Aorta (tissue), 5 donors: ENCODE data around the gene UNC13D. TPM values are rescaled to one million over a fixed set of nuclear protein-coding genes. Genes with fewer than 3 reads are reported as not detected.

Source experiments
- ATAC-seq: fragments of 200-7000 bp; cut with Tn5 transposase; one replicate; pipeline ENCODE4 v1.9.1; 2022; ENCODE audit warnings: moderate library complexity; ENCODE audit not compliant: low FRiP score
- DNase-seq, 2 donors: peaks; one replicate each; pipeline ENCODE4 v3.0.0-alpha.2; 2020
- H3K27ac ChIP-seq, 2 donors: one replicate each; pipeline ENCODE4 v1.5.1; 2013; ENCODE audit warnings: low read length in 2 of 2, mild to moderate bottlenecking in 2 of 2, moderate library complexity in 2 of 2, control low read depth in 1 of 2, inconsistent platforms in 1 of 2, low read depth in 1 of 2
- H3K27me3 ChIP-seq, 2 donors: one replicate each; pipeline ENCODE4 v1.6.1; 2013; ENCODE audit warnings: control low read depth in 1 of 2, low read length in 1 of 2, mild to moderate bottlenecking in 1 of 2, moderate library complexity in 1 of 2; ENCODE audit not compliant: insufficient read depth in 2 of 2, control insufficient read depth in 1 of 2
- H3K36me3 ChIP-seq, 2 donors: one replicate each; pipeline ENCODE4 v1.6.1; 2013; ENCODE audit warnings: control low read depth in 1 of 2, low read length in 1 of 2, mild to moderate bottlenecking in 1 of 2; ENCODE audit not compliant: insufficient read depth in 2 of 2, control insufficient read depth in 1 of 2
- H3K4me1 ChIP-seq, 2 donors: one replicate each; pipeline ENCODE4 v1.6.1; 2013; ENCODE audit warnings: low read length in 2 of 2, control low read depth in 1 of 2, mild to moderate bottlenecking in 1 of 2, moderate library complexity in 1 of 2; ENCODE audit not compliant: insufficient read depth in 2 of 2, control insufficient read depth in 1 of 2
- H3K4me3 ChIP-seq, 2 donors: one replicate each; pipeline ENCODE4 v1.5.1; 2013; ENCODE audit warnings: low read length in 2 of 2, control low read depth in 1 of 2, mild to moderate bottlenecking in 1 of 2
- H3K9me3 ChIP-seq: one replicate; pipeline ENCODE4 v1.6.1; 2013; ENCODE audit warnings: mild to moderate bottlenecking, low read length; ENCODE audit not compliant: control insufficient read depth
- WGBS, 2 donors: extraction: QIAGEN DNeasy Blood & Tissue Kit; methylation state at CpG; one replicate each; pipeline ENCODE4 v1.1.7; 2013; 5-methylcytosine and 5-hydroxymethylcytosine counted together
- intact Hi-C, 2 donors: fragments of 100-400 bp; cut with DNase I; formaldehyde crosslinking; loops; one replicate each; pipeline versions ENCODE4 v1.14.2 to v1.15.0; 2022
- polyA plus RNA-seq, 2 donors: library from polyadenylated mRNA; stranded (reverse); fragments of 200-250 nt; gene quantifications; one replicate each; pipeline ENCODE4 v1.2.3, GENCODE V29; 2013
- total RNA-seq, 2 donors: library from RNA; stranded (reverse); fragmentation: NEBNext Ultra II Directional; extraction: Animal tissue kit (Norgen Biotek cat#: 25700); gene quantifications; one replicate each; pipeline ENCODE4 v1.2.1, GENCODE V29; 2021
- donor health status: healthy with polysubstance abuse.
- donor health status: Bipolar disorder and iron deficiency.
- donor health status: DM: no; HTN: no; CAD: no.
- donor health status: DM: no; HTN: no; CAD: no.
- donor health status: DM: yes; HTN: yes; CAD: no.

UNC13D gene
- total and polyA plus RNA-seq, 4 donors = 3.8 to 23.1 (median 18.9) TPM

DNA sequence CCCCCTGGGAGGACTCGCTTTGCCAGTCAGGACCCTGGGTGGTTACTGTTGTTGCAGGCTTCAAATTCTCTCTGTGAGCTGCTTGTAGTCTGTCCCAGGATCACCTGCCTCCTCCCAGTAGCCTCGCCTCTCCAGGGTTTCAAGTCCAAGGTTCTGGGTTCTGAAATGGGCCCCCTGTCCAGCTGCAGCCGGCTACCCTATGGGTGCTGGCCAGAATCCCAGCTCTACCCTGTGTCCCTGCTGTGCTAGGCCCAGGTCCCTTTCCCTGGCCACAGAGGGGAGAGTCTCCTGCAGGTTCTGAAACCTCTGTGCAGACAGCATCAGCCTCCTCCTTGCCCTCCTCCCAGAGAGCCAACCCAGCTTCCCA lies 21.4 kb downstream of the UNC13D start:
- Histone ChIP-seq H3K27me3 (no peaks in the 10 kb centered on the region), H3K27ac (no peak overlapping the region), H3K4me1 (no peaks in the 10 kb centered on the region), H3K36me3 (peaks cover 0 to 8% of the 10 kb centered on the region in 2 donors), H3K4me3 (no peak overlapping the region), H3K9me3 (no peaks in the 10 kb centered on the region)
- no peak for DNase-seq
- intact Hi-C loops = no loop called here
- 61 to 63% methylated on average over 3 of the region's 3 CpGs for whole genome bisulfite sequencing, 2 donors
- no peak for ATAC-seq

DNA sequence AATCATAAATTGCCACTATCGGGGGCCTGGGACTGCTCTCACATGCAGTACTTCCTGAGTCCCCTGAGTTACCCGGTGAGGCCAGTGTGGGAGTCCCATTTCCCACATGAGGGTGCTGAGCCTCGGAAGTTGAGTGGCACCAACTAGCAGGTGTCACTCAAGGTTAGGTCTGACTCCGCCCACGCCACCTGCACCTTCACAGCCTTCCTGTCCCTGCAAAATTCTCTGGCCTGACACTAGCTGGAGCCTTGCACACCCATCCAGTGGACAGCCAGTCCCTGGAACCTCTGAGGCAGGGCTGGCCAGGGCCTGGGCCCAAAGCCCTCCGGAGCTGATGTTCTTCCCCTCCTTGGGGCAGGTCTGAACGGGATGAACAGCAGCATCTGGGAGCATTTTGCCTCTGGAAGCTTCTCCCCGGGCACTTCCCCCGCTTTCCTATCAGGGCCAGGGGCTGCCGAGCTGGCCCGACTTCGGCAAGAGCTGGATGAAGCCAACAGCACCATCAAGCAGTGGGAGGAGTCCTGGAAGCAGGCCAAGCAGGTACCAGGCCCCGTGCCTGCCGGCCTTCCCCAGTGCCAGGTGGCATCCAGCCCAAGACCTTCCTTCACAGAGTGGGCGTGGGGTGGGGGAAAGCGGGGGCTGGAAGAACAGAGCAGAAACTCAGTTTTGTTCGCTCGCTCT lies 21.9 kb downstream of the UNC13D start:
- no peaks in the 10 kb centered on the region for H3K4me1 ChIP-seq

DNA sequence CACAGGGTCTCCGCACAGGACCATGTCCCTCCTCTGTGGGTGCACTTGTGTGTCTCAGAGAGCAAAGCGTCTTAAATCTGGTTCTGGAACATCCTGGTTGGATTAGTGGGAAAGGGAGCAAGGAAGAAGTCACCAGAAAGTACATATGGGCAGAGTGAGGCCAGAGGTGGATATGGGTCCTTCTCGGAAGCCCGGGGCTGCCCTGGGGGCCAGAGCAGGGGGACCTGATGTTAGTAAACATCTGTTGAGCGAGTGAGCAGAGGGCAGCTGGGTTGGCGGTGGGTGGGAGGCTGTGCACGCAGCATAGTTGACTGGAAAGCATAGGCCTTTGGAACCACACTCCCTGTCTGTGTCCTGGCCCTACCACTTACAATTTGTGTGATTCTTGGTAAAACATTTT lies 22.7 kb downstream of the UNC13D start:
- intact Hi-C loops = no loop called here
- 89 to 95% methylated on average over 7 of the region's 7 CpGs for WGBS, 2 donors
- H3K36me3 ChIP-seq = peaks cover 0 to 8% of the 10 kb centered on the region in 2 donors
- H3K27me3 ChIP-seq = no peaks in the 10 kb centered on the region
- H3K27ac ChIP-seq = no peak overlapping the region
- H3K4me3 ChIP-seq = no peak overlapping the region
- no peaks in the 10 kb centered on the region for H3K4me1 ChIP-seq
- DNase-seq = no peak
- no peak for ATAC-seq
- no peaks in the 10 kb centered on the region for H3K9me3 ChIP-seq

More for the DNA sequence above, 21.9 kb downstream of the UNC13D start:
- H3K27me3 ChIP-seq = no peaks in the 10 kb centered on the region
- no peak overlapping the region for H3K4me3 ChIP-seq
- DNase-seq (peak in 1 of 2 donors; percentile 76), ATAC-seq (no peak)
- peak overlapping the region in 1 of 2 donors; percentile 3 for H3K27ac ChIP-seq
- no peaks in the 10 kb centered on the region for H3K9me3 ChIP-seq
- WGBS, 2 donors = 36% methylated on average over 18 of the region's 18 CpGs
- peaks cover 0 to 8% of the 10 kb centered on the region in 2 donors for H3K36me3 ChIP-seq
- intact Hi-C loops = no loop called here

DNA sequence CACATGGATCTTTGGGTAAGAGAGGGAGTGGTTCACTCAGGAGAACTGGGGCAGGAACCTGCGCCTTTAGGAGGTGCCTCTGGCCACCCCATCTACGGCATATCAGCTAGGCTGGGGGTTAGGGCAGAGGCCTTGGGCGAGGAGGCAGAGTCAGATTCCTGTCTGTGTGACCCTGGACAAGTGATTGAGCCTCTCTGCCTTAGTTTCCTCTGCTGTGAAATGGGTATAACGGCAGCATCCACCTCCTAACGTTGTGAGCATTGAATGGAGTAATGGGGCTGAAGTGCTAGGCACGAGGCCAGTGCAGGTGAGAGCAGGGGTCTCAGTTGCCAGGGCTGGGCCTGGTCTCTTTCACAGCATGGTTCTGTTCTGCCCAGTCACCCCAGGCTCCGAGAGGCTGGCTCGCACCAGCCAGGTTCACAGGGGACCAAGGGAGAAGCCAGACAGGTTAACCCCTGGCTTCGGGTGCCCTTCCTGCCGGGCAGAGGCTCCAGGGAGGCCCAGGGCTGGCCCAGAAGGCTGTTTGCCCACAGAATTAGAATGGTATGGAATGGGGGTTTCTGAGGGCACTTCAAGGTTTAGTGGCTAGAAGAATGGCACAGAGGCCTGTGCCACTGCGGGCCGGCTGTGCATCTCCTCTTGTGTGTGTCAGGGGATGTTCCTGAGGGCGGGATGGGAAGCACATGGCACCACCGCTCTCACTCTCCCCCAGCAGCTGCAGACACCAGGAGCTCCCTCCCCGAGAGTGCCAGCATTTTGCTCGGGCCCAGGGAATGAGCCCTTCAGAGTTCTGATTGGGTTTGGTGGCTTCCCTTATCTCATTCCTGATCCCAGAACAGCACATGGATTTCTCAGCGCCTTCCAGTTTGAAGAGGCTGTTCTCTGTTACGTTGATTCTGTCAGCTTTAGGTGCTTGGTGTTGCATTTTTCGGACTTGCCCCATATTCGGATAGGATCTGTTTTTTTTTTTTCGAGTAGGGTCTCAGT lies 23.8 kb downstream of the UNC13D start:
- 86 to 87% methylated on average over 21 of the region's 21 CpGs for WGBS, 2 donors
- Histone ChIP-seq H3K4me3 (no peak overlapping the region), H3K27ac (no peak overlapping the region), H3K9me3 (no peaks in the 10 kb centered on the region), H3K27me3 (no peaks in the 10 kb centered on the region), H3K36me3 (peaks cover 0 to 8% of the 10 kb centered on the region in 2 donors), H3K4me1 (no peaks in the 10 kb centered on the region)
- DNase-seq = no peak
- ATAC-seq = no peak
- intact Hi-C loops = no loop called here

DNA sequence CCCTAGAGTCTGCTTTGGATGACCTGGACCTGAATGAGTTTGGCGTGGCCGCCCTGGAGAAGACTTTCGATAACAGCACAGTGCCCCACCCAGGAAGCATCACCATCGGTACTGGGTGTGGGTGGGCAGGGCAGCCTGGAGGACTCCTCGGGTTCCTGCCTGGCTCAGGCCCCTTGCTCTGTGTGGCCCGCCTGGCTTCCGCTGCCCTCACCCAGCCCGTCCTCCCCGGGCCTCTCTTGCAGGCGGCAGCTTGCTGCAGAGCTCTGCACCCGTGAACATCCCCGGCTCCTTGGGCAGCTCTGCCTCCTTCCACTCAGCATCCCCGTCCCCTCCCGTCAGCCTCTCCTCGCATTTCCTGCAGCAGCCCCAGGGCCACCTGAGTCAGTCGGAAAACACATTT lies 24.5 kb downstream of the UNC13D start:
- Histone ChIP-seq H3K4me1 (no peaks in the 10 kb centered on the region), H3K36me3 (peaks cover 0 to 8% of the 10 kb centered on the region in 2 donors), H3K9me3 (no peaks in the 10 kb centered on the region), H3K4me3 (no peak overlapping the region), H3K27ac (no peak overlapping the region), H3K27me3 (no peaks in the 10 kb centered on the region)
- DNase-seq (no peak), ATAC-seq (no peak)
- 90 to 92% methylated on average over 16 of the region's 16 CpGs for WGBS, 2 donors
- intact Hi-C loops = no loop called here

DNA sequence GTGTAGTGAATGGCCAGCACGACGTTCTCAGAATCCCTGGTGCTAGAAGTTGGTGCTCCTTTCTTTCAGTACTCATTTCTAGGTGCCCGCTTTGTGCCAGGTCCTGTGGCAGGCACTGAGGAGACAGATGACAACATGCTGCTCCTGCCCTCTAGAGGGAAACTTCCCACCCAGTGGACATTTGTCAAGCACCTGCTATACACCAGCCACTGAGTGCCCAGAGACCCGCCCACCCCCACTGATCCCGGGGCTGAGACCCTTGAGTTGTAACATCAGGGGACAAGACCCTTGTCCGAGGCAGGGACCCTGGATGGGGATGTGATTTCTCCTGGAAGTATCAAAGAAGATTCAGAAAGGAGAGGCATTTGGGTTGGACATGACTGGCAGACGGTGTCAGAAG lies 25.1 kb downstream of the UNC13D start:
- ATAC-seq = no peak

DNA sequence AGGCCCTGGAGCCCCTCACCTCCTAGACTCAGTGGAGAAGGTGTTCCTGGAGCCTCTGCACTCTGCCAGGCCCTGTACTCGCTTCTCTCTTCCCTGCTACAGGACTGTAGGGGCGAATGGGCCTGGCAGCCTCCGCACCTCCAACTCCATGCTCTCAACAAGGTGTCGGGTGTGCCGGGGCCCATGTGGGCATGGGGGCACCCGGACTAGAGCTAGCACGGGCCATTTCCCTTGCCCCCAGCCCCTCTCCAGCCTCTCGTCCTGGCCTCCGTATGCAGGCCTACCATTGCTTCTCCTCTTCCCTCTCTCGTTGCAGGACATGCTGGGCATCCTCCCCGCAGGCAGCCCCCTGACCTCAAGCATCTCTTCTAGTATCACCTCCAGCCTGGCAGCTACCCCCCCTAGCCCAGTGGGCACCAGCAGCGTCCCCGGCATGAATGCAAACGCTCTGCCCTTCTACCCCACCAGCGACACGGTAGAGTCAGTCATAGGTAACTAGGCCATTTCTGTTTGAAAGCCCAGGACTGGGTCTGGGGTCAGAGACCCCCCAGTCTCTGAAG lies 25.8 kb downstream of the UNC13D start:
- no peak for ATAC-seq
- no peaks in the 10 kb centered on the region for H3K9me3 ChIP-seq
- 87 to 92% methylated on average over 16 of the region's 16 CpGs for WGBS, 2 donors

More for the DNA sequence above, 25.1 kb downstream of the UNC13D start:
- Histone ChIP-seq H3K4me1 (no peaks in the 10 kb centered on the region), H3K4me3 (no peak overlapping the region), H3K9me3 (no peaks in the 10 kb centered on the region), H3K27me3 (no peaks in the 10 kb centered on the region), H3K36me3 (peaks cover 0 to 8% of the 10 kb centered on the region in 2 donors), H3K27ac (no peak overlapping the region)
- intact Hi-C loops = no loop called here
- WGBS, 2 donors = 89 to 90% methylated on average over 7 of the region's 7 CpGs
- DNase-seq = no peak

DNA sequence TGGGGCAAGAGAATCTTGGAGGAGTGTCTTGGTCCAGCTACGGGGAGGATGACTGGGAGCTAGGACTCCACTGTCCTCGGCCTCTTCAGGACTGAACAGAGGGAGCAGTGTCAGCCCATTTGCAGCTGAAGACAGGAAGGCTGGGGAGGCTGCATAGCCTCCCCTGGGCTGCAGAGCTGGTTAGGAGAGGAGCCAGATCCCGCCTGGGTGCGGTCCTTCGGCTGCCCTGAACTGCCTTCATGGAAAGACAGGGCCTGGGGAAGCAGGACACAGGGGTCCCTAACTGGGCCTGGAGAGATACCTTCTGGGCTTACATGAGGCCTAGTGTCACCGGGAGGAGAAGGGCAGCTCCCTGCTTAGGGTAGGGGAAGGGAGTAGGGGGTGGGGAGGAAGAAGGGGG lies 26.6 kb downstream of the UNC13D start:
- Histone ChIP-seq H3K4me1 (no peaks in the 10 kb centered on the region), H3K36me3 (peaks cover 0 to 8% of the 10 kb centered on the region in 2 donors), H3K27me3 (no peaks in the 10 kb centered on the region), H3K27ac (no peak overlapping the region), H3K4me3 (no peak overlapping the region), H3K9me3 (no peaks in the 10 kb centered on the region)
- ATAC-seq = no peak
- 91 to 96% methylated on average over 6 of the region's 6 CpGs for WGBS, 2 donors
- no peak for DNase-seq
- intact Hi-C loops = no loop called here

More for the DNA sequence above, 25.8 kb downstream of the UNC13D start:
- peaks cover 0 to 8% of the 10 kb centered on the region in 2 donors for H3K36me3 ChIP-seq
- no peak overlapping the region for H3K4me3 ChIP-seq
- intact Hi-C loops = no loop called here
- no peak for DNase-seq
- no peak overlapping the region for H3K27ac ChIP-seq
- no peaks in the 10 kb centered on the region for H3K27me3 ChIP-seq
- no peaks in the 10 kb centered on the region for H3K4me1 ChIP-seq
